HCT116 (cell line): Measurements from ENCODE around the gene SMTNL2.

Experiments used
- CTCF ChIP-seq, 3 experiments: fragments of 200-600 bp in 1 of 3; sonication (generic) in 1 of 3; IDR thresholded peaks in 2 of 3; conservative IDR thresholded peaks in 1 of 3; 2 replicates each; pipeline ENCODE4 v1.5.1; 2012 to 2017; ENCODE audit warnings: low read depth in 2 of 3, low read length in 2 of 3, antibody characterized with exemption in 1 of 3, borderline replicate concordance in 1 of 3, control low read depth in 1 of 3, mild to moderate bottlenecking in 1 of 3, mixed read lengths in 1 of 3, mixed run types in 1 of 3, moderate library complexity in 1 of 3; ENCODE audit not compliant: insufficient read depth in 1 of 3
- EZH2 ChIP-seq: fragments of 200-600 bp; sonication (generic); IDR thresholded peaks from 2 replicates; pipeline ENCODE4 v1.6.1; 2017; ENCODE audit warnings: antibody characterized with exemption, mixed run types
- SIN3A ChIP-seq: IDR thresholded peaks from 2 replicates; pipeline ENCODE4 v1.6.1; 2012; ENCODE audit warnings: low read depth

DNA sequence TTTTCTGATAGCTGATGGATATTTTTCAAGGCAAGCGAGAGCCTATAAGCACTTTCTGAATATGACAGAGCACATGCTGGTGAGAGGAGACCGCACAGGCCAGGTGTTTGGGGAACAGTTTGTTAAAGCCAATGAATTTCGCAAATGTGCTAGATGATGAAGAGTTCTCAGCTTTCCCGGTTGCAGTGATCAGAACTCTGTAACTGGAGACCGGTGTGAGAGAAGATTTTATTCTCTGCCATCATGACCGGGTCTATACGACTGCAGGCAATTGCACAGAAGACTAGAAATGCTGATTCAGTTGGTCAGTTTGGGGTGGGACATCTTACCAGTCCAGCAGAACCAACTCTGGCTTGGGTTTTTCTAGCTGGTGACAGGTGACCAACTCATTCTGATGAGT, 25.4 kb downstream of the SMTNL2 start:
- no peak for TF ChIP-seq SIN3A
- TF ChIP-seq EZH2 = no peak
- no peak for TF ChIP-seq CTCF (IDR thresholded peaks at IDR 0.05 in 2 of 3, conservative IDR thresholded peaks at IDR 0.05 in 1 of 3; ENCODE audit: borderline replicate concordance in 1 of 3, insufficient read depth in 1 of 3, low read depth in 2 of 3, low read length in 2 of 3)
